CD4-positive, alpha-beta T cell (primary cell): ENCODE measurements around the gene PLSCR1. TPM values are rescaled to one million over a fixed set of nuclear protein-coding genes. Genes with fewer than 3 reads are reported as not detected.

ENCODE experiments used
- ATAC-seq: fragments of 200-7000 bp; cut with Tn5 transposase; one replicate; pipeline ENCODE4 v1.10.0; 2022; ENCODE audit warnings: mild to moderate bottlenecking; ENCODE audit not compliant: poor library complexity
- CTCF ChIA-PET: fragments of 350-600 bp; sonication (Branson Sonifier 250); formaldehyde crosslinking; loops from one replicate; lab custom pipeline; 2021; ENCODE audit warnings: antibody characterized with exemption, inconsistent platforms; lab: Charles Lee
- POLR2A ChIA-PET: fragments of 350-600 bp; sonication (Branson Sonifier 250); formaldehyde crosslinking; loops from one replicate; lab custom pipeline; 2021; ENCODE audit warnings: antibody characterized with exemption, inconsistent platforms; lab: Charles Lee
- DNase-seq, 14 experiments: peaks; one replicate each; pipeline ENCODE4 v3.0.0-alpha.2; 2013 to 2020; ENCODE audit warnings: mixed read lengths in 2 of 14
- H3K27ac ChIP-seq, 2 donors: one replicate each; pipeline versions ENCODE4 v1.5.1 to v1.7.0; 2013; ENCODE audit warnings: low read length in 2 of 2, low read depth in 1 of 2, mild to moderate bottlenecking in 1 of 2
- H3K27me3 ChIP-seq, 2 experiments: 1 replicate in 1 of 2; 2 replicates in 1 of 2; pipeline versions ENCODE4 v1.6.1 to v1.7.0; 2013; ENCODE audit warnings: low read length in 2 of 2, control low read depth in 1 of 2, mild to moderate bottlenecking in 1 of 2, moderate library complexity in 1 of 2; ENCODE audit not compliant: insufficient read depth in 2 of 2, control insufficient read depth in 1 of 2
- H3K36me3 ChIP-seq: one replicate; pipeline ENCODE4 v1.6.1; 2013; ENCODE audit warnings: low read length, control low read depth; ENCODE audit not compliant: insufficient read depth
- H3K4me1 ChIP-seq: one replicate; pipeline ENCODE4 v1.6.1; 2013; ENCODE audit warnings: low read length, control low read depth; ENCODE audit not compliant: insufficient read depth
- H3K4me3 ChIP-seq: one replicate; pipeline ENCODE4 v1.5.1; 2013; ENCODE audit warnings: mild to moderate bottlenecking, low read length, moderate library complexity
- H3K9me3 ChIP-seq, 2 experiments: 1 replicate in 1 of 2; 2 replicates in 1 of 2; pipeline versions ENCODE4 v1.6.1 to v1.7.0; 2013; ENCODE audit warnings: low read length in 2 of 2, mild to moderate bottlenecking in 2 of 2, control low read depth in 1 of 2, moderate library complexity in 1 of 2; ENCODE audit not compliant: control insufficient read depth in 1 of 2, insufficient read depth in 1 of 2
- H3K27ac Mint-ChIP-seq: one replicate; pipeline ENCODE4 v1.8.0; 2020; ENCODE audit warnings: mixed read lengths
- H3K27me3 Mint-ChIP-seq: one replicate; pipeline ENCODE4 v1.8.0; 2021; ENCODE audit warnings: mixed read lengths
- H3K36me3 Mint-ChIP-seq: one replicate; pipeline ENCODE4 v1.8.0; 2021; ENCODE audit warnings: low read depth, mixed read lengths
- H3K4me1 Mint-ChIP-seq: one replicate; pipeline ENCODE4 v1.8.0; 2021; ENCODE audit warnings: low read depth, mixed read lengths
- H3K4me3 Mint-ChIP-seq: one replicate; pipeline ENCODE4 v1.8.0; 2020; ENCODE audit warnings: mild to moderate bottlenecking, mixed read lengths
- H3K9me3 Mint-ChIP-seq: one replicate; pipeline ENCODE4 v1.8.0; 2020; ENCODE audit warnings: mixed read lengths
- CTCF ChIP-seq: fragments of 200-600 bp; IDR thresholded peaks from one replicate; pipeline ENCODE4 v1.8.0; 2022; ENCODE audit warnings: antibody characterized with exemption, mild to moderate bottlenecking
- intact Hi-C, 2 experiments: fragments of 100-400 bp; cut with DNase I in 1 of 2; cut with micrococcal nuclease in 1 of 2; formaldehyde crosslinking; loops; one replicate each; pipeline versions ENCODE4 v1.15.1 to v1.9.0; 2023 to 2025; cut with DNase I, micrococcal nuclease
- total RNA-seq, 174 experiments: library from RNA in 2 of 174; stranded (reverse) in 2 of 174; gene quantifications; one replicate each; pipeline ENCODE4 v1.2.3 and lab custom pipeline; 2021 to 2026

Gene PLSCR1
- total RNA-seq, 2 experiments from 2014 or later: 8.2 to 8.3 TPM

GRCh38 chr3:146470425-146470990, 73.9 kb downstream of the PLSCR1 start:
- ChIA-PET POLR2A (interaction anchor here (2.0 kb wide), 1 partner anchor 73 kb away, joined by 28 read pairs; the partner anchor contains the start of gene PLSCR1), CTCF (no interaction called here)
- Histone ChIP-seq H3K9me3 (no peaks in the 10 kb centered on the region), H3K27ac (no peak overlapping the region), H3K4me1 (peaks cover 17% of the 10 kb centered on the region), H3K4me3 (no peak overlapping the region), H3K27me3 (no peaks in the 10 kb centered on the region), H3K36me3 (no peaks in the 10 kb centered on the region)
- no peak for DNase-seq
- Mint-ChIP-seq H3K4me3 (peak overlapping the region; percentile 87), H3K9me3 (no peaks in the 10 kb centered on the region), H3K27me3 (peaks cover 5% of the 10 kb centered on the region), H3K27ac (peak overlapping the region; percentile 81), H3K4me1 (peaks cover 13% of the 10 kb centered on the region), H3K36me3 (no peaks in the 10 kb centered on the region)
- ATAC-seq: no peak
- TF ChIP-seq CTCF: no peak
- intact Hi-C loops: no loop called here

- TF ChIP-seq CTCF: no peak
- peak; percentile 95 for ATAC-seq
- Mint-ChIP-seq H3K27ac (peak within 1 kb of the TSS; percentile 81), H3K4me1 (peaks cover 13% of the 10 kb centered on the region), H3K36me3 (no peaks in the 10 kb centered on the region), H3K9me3 (no peaks in the 10 kb centered on the region), H3K27me3 (no peaks in the 10 kb centered on the region), H3K4me3 (peak within 1 kb of the TSS; percentile 87)
- no peaks in the 10 kb centered on the region for H3K36me3 ChIP-seq
- ChIA-PET CTCF (interaction anchor here (1.1 kb wide), 1 partner anchor 13 kb away, joined by 3 read pairs; no protein-coding TSS in a partner anchor), POLR2A (interaction anchor here (0.6 to 2.0 kb wide), 2 partner anchors 75 to 80 kb away, joined by 3 to 28 read pairs; partner anchors contain the start of gene PLSCR1)
- peak; percentile 51 to 87 (median 70) for DNase-seq
- intact Hi-C loops: loop anchor here (2.0 to 5.0 kb wide), 2 partner anchors 73 kb away; partner anchors contain the start of gene PLSCR1 (in 1 of the 2)
- H3K27ac ChIP-seq: peak within 1 kb of the TSS; percentile 19 to 32
- H3K9me3 ChIP-seq: no peaks in the 10 kb centered on the region
- H3K4me3 ChIP-seq: peak within 1 kb of the TSS; percentile 76
- H3K27me3 ChIP-seq: no peaks in the 10 kb centered on the region
- peaks cover 17% of the 10 kb centered on the region for H3K4me1 ChIP-seq
These were observed 75.0 kb downstream of the PLSCR1 start, which contains the start of gene PLSCR2 for GRCh38 chr3:146469150-146470017. PLSCR2 (minus strand) TSS chr3:146469561; CDS start chr3:146459904, 9,657 bp downstream.

- intact Hi-C loops: loop anchor here (2.0 to 5.0 kb wide), 2 partner anchors 74 kb away; partner anchors contain the start of gene PLSCR1 (in 1 of the 2)
- no peak for DNase-seq
- H3K36me3 ChIP-seq: no peaks in the 10 kb centered on the region
- ChIA-PET POLR2A (interaction anchor here (2.0 kb wide), 1 partner anchor 75 kb away, joined by 28 read pairs; the partner anchor contains the start of gene PLSCR1), CTCF (interaction anchor here (1.1 kb wide), 1 partner anchor 12 kb away, joined by 3 read pairs; no protein-coding TSS in a partner anchor)
- no peak for TF ChIP-seq CTCF
- Mint-ChIP-seq H3K27ac (peak overlapping the region; percentile 81), H3K4me3 (peak overlapping the region; percentile 87), H3K36me3 (no peaks in the 10 kb centered on the region), H3K4me1 (peaks cover 13% of the 10 kb centered on the region), H3K9me3 (no peaks in the 10 kb centered on the region), H3K27me3 (no peaks in the 10 kb centered on the region)
- H3K9me3 ChIP-seq: no peaks in the 10 kb centered on the region
- no peaks in the 10 kb centered on the region for H3K27me3 ChIP-seq
- peak overlapping the region; percentile 76 for H3K4me3 ChIP-seq
- peaks cover 17% of the 10 kb centered on the region for H3K4me1 ChIP-seq
- ATAC-seq: no peak
- H3K27ac ChIP-seq: peak overlapping the region; percentile 19 to 32
These were observed 75.7 kb downstream of the PLSCR1 start for GRCh38 chr3:146468671-146469149.
